ENCODE results near the gene DYNC2LI1. TPM values are rescaled to one million over a fixed set of nuclear protein-coding genes. Genes with fewer than 3 reads are reported as not detected.

Gene DYNC2LI1
- total RNA-seq, 2 experiments from 2014 or later, result 8.0 to 8.9 TPM

Other genes with a start within 250 kb of the DYNC2LI1 start
- gene THADA, start 178.0 kb upstream of the DYNC2LI1 start, total RNA-seq, result 10 to 100 TPM; 28.6 to 31.5 TPM
- under 1 TPM; 0.64 to 0.72 TPM for gene PLEKHH2, start 136.8 kb upstream of the DYNC2LI1 start, total RNA-seq
- gene C1GALT1C1L, start 97.6 kb upstream of the DYNC2LI1 start, total RNA-seq, result not detected
- not detected for gene ABCG5, start 64.8 kb downstream of the DYNC2LI1 start, total RNA-seq
- gene ABCG8, start 64.9 kb downstream of the DYNC2LI1 start, total RNA-seq, result not detected
- 100 to 1,000 TPM; 170 to 175 TPM for gene LRPPRC, start 221.9 kb downstream of the DYNC2LI1 start, total RNA-seq